IMR-90 (cell line): ENCODE results near the gene RBBP6. TPM values are rescaled to one million over a fixed set of nuclear protein-coding genes. Genes with fewer than 3 reads are reported as not detected.

Experiments
- polyA plus RNA-seq, 3 experiments: library from polyadenylated mRNA; depleted of rRNA; stranded (reverse); fragments of >200 nt; gene quantifications; 2 replicates each; pipeline ENCODE4 v1.2.3, GENCODE V29; 2012; ENCODE audit warnings: low replicate concordance in 1 of 3
- total RNA-seq: library from RNA; depleted of rRNA; stranded (reverse); fragments of >200 nt; gene quantifications from 2 replicates; pipeline ENCODE4 v1.2.3, GENCODE V29; 2012; rRNA removed

The RBBP6 gene
- total and polyA plus RNA-seq, 2 of the 4 experiments (the other 2 are of a cell fraction): 7.2 to 17.8 TPM

Other genes starting within 250 kb of the RBBP6 start
- gene TNRC6A, start 190.1 kb downstream of the RBBP6 start, total RNA-seq: 32.4 and 36.9 TPM in 2 replicates
- 37.3 and 42.3 TPM in 2 replicates for gene TNRC6A, start 190.1 kb downstream of the RBBP6 start, polyA plus RNA-seq (2012; rRNA removed)